Measurements from ENCODE around the gene ATP8A2.

DNA sequence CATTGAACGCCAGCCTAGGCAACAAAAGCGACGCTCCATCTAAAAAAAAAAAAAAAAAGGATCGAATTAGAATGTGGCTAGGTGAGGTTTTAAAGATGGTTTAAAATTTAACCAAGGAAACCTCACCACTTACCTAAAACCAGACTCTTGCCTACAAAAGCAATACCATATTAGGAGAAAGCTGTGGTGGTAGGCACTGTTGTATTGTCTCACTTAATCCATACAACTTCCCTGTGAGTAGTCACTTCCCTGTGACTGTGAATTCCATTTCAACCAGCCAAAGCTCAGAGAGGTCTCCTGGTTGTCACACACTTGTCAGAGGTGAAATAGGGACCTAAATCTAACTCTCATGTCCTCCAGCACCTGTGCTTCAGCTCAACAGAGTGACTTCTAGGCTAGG lies 664.6 kb downstream of the ATP8A2 start:
- TF ChIP-seq CTCF (conservative IDR thresholded peaks at IDR 0.05; ENCODE audit: low read length) (no peak), EZH2phosphoT487 (IDR thresholded peaks at IDR 0.05; ENCODE audit: borderline replicate concordance, low read depth, low read length) (no peak)

Data from OCI-LY7 (cell line).